ENCODE results near the gene KLHL24.

GRCh38 chr3:183714622-183715021 lies 79.2 kb downstream of the KLHL24 start:
- TF ChIP-seq POLR2A (IDR thresholded peaks at IDR 0.05): no peak
- TF ChIP-seq EP300 (IDR thresholded peaks at IDR 0.05): no peak
- no peak for TF ChIP-seq POLR2AphosphoS5 (IDR thresholded peaks at IDR 0.05)
